Measurements from ENCODE around the gene AMZ1.

Gene AMZ1

GRCh38 chr7:2755531-2755930 lies 67.5 kb downstream of the AMZ1 start:
- TF ChIP-seq, protein P1, sequence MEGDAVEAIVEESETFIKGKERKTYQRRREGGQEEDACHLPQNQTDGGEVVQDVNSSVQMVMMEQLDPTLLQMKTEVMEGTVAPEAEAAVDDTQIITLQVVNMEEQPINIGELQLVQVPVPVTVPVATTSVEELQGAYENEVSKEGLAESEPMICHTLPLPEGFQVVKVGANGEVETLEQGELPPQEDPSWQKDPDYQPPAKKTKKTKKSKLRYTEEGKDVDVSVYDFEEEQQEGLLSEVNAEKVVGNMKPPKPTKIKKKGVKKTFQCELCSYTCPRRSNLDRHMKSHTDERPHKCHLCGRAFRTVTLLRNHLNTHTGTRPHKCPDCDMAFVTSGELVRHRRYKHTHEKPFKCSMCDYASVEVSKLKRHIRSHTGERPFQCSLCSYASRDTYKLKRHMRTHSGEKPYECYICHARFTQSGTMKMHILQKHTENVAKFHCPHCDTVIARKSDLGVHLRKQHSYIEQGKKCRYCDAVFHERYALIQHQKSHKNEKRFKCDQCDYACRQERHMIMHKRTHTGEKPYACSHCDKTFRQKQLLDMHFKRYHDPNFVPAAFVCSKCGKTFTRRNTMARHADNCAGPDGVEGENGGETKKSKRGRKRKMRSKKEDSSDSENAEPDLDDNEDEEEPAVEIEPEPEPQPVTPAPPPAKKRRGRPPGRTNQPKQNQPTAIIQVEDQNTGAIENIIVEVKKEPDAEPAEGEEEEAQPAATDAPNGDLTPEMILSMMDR (IDR thresholded peaks at IDR 0.05), result no peak

DNA sequence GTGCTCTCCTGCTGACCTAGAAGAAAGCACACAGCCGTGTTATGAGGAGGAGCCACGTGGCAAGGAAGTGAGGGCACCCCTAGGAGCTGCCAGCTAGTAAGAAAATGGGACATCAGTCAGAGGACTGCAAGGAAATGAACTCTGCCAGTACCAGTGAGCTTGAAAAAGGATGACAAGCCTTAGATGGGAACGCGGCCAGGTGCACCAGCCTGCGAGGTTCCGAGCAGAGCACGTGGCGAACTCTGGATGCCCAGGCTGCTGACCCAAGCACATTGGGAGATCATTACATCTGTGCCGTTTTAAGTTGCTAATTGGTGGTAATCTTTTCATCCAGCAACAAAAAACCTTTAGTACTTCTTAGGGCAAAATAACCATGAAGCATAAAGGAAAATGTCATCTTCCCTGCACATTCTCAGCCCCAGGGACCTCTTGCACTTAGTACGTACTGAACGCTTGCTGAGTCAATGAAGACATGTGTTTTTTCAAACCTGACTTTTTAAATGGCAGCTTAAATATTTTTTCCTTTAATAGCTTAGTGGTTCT lies 69.4 kb downstream of the AMZ1 start:
- H3K79me2 ChIP-seq, result peaks cover 5% of the 10 kb centered on the region
- H3K27me3 ChIP-seq (ENCODE audit: control insufficient read depth, insufficient read depth, low read length), result no peaks in the 10 kb centered on the region
- no peak overlapping the region for H3K9ac ChIP-seq
- no peak overlapping the region for H2AFZ ChIP-seq
- H3K4me2 ChIP-seq (ENCODE audit: low read length), result peak overlapping the region; percentile 21
- no peaks in the 10 kb centered on the region for H3K36me3 ChIP-seq (ENCODE audit: control insufficient read depth, insufficient read depth, low read length)
- TF ChIP-seq, protein P1 (IDR thresholded peaks at IDR 0.05), result no peak
- peak overlapping the region; percentile 21 for H3K27ac ChIP-seq
- H3K4me1 ChIP-seq, result peaks cover 6% of the 10 kb centered on the region
- H3K4me3 ChIP-seq (ENCODE audit: low read depth, low read length), result peak overlapping the region; percentile 37
- H3K9me3 ChIP-seq (ENCODE audit: control insufficient read depth, low read length), result no peaks in the 10 kb centered on the region

More at GRCh38 chr7:2755531-2755930, 67.5 kb downstream of the AMZ1 start:
- Histone ChIP-seq H3K9ac (no peak overlapping the region), H2AFZ (no peak overlapping the region), H3K36me3 (ENCODE audit: control insufficient read depth, insufficient read depth, low read length) (no peaks in the 10 kb centered on the region), H3K4me3 (ENCODE audit: low read depth, low read length) (no peak overlapping the region), H3K9me3 (ENCODE audit: control insufficient read depth, low read length) (no peaks in the 10 kb centered on the region), H3K79me2 (peaks cover 5% of the 10 kb centered on the region), H3K4me2 (ENCODE audit: low read length) (no peak overlapping the region), H3K4me1 (peaks cover 6% of the 10 kb centered on the region), H3K27ac (no peak overlapping the region), H3K27me3 (ENCODE audit: control insufficient read depth, insufficient read depth, low read length) (no peaks in the 10 kb centered on the region)

DNA sequence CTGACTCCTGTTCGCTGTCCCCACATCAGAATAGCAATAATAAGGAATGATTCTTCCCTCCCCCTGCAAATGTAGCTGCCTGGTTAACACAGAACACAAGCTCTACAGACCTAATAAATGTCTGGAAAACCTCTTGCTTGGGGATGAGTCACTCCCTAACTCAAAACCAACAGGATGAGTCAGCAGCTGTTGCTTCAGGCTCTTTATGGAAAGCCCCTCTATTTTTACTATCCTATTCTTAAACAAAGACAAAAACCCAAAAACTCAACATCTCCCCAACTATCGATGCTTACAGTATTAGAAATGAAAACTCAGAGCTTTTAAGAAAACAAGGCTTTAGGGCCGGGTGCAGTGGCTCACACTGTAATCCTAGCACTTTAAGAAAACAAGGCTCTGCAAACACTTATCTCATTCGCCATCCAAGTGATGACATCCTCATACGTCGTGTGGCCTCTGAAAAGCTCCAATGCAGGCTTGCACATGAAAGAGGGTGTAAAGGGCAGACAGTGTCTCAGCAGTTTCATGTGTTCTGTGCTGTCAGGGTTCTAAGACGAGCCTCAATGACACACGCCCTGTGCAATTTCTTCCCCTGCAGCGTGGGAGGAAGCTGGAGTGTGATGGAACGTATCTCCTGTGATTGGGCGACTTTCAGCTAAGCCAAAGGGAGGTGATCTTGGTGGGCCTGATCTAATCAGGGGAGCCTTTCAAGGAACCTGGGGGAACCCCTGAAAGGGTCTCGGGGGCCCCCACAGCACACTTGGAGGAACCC lies 70.1 kb downstream of the AMZ1 start:
- Histone ChIP-seq H3K79me2 (peaks cover 5% of the 10 kb centered on the region), H2AFZ (no peak overlapping the region), H3K36me3 (ENCODE audit: control insufficient read depth, insufficient read depth, low read length) (no peaks in the 10 kb centered on the region), H3K27me3 (ENCODE audit: control insufficient read depth, insufficient read depth, low read length) (no peaks in the 10 kb centered on the region), H3K4me3 (ENCODE audit: low read depth, low read length) (no peak overlapping the region), H3K4me2 (ENCODE audit: low read length) (peak overlapping the region; percentile 21), H3K27ac (peak overlapping the region; percentile 21), H3K9me3 (ENCODE audit: control insufficient read depth, low read length) (no peaks in the 10 kb centered on the region), H3K4me1 (peaks cover 6% of the 10 kb centered on the region), H3K9ac (no peak overlapping the region)
- TF ChIP-seq, protein P1 (IDR thresholded peaks at IDR 0.05), result no peak

GRCh38 chr7:2758673-2759616 lies 70.9 kb downstream of the AMZ1 start:
- Histone ChIP-seq H3K4me2 (ENCODE audit: low read length) (no peak overlapping the region), H3K27me3 (ENCODE audit: control insufficient read depth, insufficient read depth, low read length) (no peaks in the 10 kb centered on the region), H3K4me3 (ENCODE audit: low read depth, low read length) (no peak overlapping the region), H3K9ac (no peak overlapping the region), H2AFZ (no peak overlapping the region), H3K79me2 (peaks cover 4% of the 10 kb centered on the region), H3K36me3 (ENCODE audit: control insufficient read depth, insufficient read depth, low read length) (no peaks in the 10 kb centered on the region), H3K9me3 (ENCODE audit: control insufficient read depth, low read length) (no peaks in the 10 kb centered on the region), H3K27ac (no peak overlapping the region), H3K4me1 (peaks cover 6% of the 10 kb centered on the region)
- TF ChIP-seq, protein P1 (IDR thresholded peaks at IDR 0.05), result no peak
